Heart left ventricle (tissue), 13 donors: Measurements from ENCODE around the gene GGT7.

ENCODE experiments used
- POLR2A ChIP-seq, 2 donors: fragments of 450-650 bp; IDR thresholded peaks; one replicate each; pipeline ENCODE4 v1.6.1; 2017; ENCODE audit warnings: antibody characterized with exemption in 2 of 2, mild to moderate bottlenecking in 2 of 2, moderate library complexity in 2 of 2
- TF ChIP-seq, protein P1 (sequence below), 12 donors: fragments of 200-600 bp; sonication (generic) in 4 of 12; IDR thresholded peaks; one replicate each; pipeline versions ENCODE4 v1.5.0 to v1.8.0; 2018 to 2022; ENCODE audit warnings: antibody characterized with exemption in 12 of 12, mild to moderate bottlenecking in 5 of 12
- donor health status: ischemic (EF 13 %, LVEDD 7.1; RV severe dilation, severe dysfunction).
- donor health status: DM: no; HTN: yes; CAD: no.
- donor health status: DM: no; HTN: no; CAD: no.
- donor health status: ischemic (EF 25% LVEDD 6.9; RV normal size, moderate dysfunction).
- donor health status: ischemic (EF 25% LVEDD 5.7; RV mildly dilated, moderate dysfunction).
- donor health status: ischemic (EF 35%, LVEDD 5.7; RV mildly dilated, moderate dysfunction).
- donor health status: nonischemic (EF 11% LVEDD 7.7; RV severe dilation, severe dysfunction).
- donor health status: DM: yes; HTN: yes; CAD: no.
- donor health status: PGD.
- donor health status: ischemic (EF 29% LVEDD 5.4; RV normal size, mild dysfunction).
- donor health status: nonischemic (EF 23%, LVEDD 6.1; RV moderate dilation, normal function).

GRCh38 chr20:34843421-34843820, 29.2 kb downstream of the GGT7 start:
- TF ChIP-seq, protein P1, sequence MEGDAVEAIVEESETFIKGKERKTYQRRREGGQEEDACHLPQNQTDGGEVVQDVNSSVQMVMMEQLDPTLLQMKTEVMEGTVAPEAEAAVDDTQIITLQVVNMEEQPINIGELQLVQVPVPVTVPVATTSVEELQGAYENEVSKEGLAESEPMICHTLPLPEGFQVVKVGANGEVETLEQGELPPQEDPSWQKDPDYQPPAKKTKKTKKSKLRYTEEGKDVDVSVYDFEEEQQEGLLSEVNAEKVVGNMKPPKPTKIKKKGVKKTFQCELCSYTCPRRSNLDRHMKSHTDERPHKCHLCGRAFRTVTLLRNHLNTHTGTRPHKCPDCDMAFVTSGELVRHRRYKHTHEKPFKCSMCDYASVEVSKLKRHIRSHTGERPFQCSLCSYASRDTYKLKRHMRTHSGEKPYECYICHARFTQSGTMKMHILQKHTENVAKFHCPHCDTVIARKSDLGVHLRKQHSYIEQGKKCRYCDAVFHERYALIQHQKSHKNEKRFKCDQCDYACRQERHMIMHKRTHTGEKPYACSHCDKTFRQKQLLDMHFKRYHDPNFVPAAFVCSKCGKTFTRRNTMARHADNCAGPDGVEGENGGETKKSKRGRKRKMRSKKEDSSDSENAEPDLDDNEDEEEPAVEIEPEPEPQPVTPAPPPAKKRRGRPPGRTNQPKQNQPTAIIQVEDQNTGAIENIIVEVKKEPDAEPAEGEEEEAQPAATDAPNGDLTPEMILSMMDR (IDR thresholded peaks at IDR 0.05), result no peak
- TF ChIP-seq POLR2A (IDR thresholded peaks at IDR 0.05), result no peak
